HG03108 (cell line): Measurements from ENCODE around the gene OR10K2.
"Not testable (repeated sequence)": the region's sequence is repeated elsewhere in the genome, so short reads cannot be mapped to it uniquely, and the experiment has no call there.

Experiments used
- ATAC-seq: cut with Tn5 transposase; IDR thresholded peaks from one replicate; pipeline ENCODE4 v1.9.1; 2021; ENCODE audit warnings: moderate library complexity; ENCODE audit not compliant: unreplicated experiment

OR10K2 gene, protein sequence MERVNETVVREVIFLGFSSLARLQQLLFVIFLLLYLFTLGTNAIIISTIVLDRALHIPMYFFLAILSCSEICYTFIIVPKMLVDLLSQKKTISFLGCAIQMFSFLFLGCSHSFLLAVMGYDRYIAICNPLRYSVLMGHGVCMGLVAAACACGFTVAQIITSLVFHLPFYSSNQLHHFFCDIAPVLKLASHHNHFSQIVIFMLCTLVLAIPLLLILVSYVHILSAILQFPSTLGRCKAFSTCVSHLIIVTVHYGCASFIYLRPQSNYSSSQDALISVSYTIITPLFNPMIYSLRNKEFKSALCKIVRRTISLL

GRCh38 chr1:158426137-158426536, at the start of gene OR10K2:
Gene OR10K2 (minus strand): TSS chr1:158426237. CDS start chr1:158420866, 5,371 bp downstream.
- no peak for ATAC-seq

DNA sequence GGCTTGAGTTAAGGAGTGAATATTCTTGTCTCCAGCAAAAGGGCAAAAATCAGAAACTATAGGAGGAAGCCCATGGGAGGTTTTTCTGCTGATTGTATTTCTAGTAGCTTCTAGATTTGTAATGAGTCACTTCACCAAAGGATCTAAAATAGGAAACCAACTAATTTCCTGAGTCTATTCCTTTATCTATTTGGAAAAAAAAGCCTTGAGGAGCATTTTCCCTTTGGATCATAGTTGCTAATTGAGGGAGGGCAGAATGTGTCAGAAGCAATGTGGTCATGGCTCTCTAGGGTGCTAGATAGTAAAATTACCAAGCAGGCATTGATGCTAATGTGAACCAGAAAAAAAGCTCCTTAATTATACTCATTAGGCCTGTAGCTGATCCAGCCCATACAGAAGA, 45.9 kb upstream of the OR10K2 start, which contains the start of gene OR10R2:
TSS of gene OR10R2 (plus strand) at position 301 of the 400 bp plus-strand sequence. CDS start 106 bp downstream, outside the sequence.
- no peak for ATAC-seq

- no peak for ATAC-seq
These were observed 35.5 kb upstream of the OR10K2 start, which contains the start of gene OR10K1 for GRCh38 chr1:158461534-158461933. Gene OR10K1 (plus strand): TSS chr1:158461834. CDS start chr1:158465562, 3,728 bp downstream.

DNA sequence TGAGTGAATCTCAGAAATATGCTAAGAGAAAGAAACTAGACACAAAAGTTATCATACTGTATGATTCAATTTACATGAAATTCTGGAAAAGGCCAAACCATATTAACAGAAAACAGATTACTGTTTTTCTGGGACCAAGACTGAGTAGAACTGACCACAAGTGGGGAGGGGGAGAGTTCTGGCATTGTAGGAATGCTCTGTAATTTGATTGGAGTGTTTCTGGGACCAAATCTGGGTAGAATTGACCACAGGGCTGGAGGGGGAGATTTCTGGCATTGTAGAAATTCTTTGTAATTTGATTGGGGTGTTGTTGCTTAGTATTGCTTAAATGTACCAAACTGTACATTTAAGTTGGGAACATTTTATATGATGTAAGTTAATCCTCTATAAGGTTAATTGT, 32.2 kb upstream of the OR10K2 start:
- ATAC-seq, result no peak

GRCh38 chr1:158457246-158457645, 31.2 kb upstream of the OR10K2 start:
- ATAC-seq, result no peak

- ATAC-seq, result no peak
These were observed 28.5 kb upstream of the OR10K2 start for GRCh38 chr1:158454537-158454936.

DNA sequence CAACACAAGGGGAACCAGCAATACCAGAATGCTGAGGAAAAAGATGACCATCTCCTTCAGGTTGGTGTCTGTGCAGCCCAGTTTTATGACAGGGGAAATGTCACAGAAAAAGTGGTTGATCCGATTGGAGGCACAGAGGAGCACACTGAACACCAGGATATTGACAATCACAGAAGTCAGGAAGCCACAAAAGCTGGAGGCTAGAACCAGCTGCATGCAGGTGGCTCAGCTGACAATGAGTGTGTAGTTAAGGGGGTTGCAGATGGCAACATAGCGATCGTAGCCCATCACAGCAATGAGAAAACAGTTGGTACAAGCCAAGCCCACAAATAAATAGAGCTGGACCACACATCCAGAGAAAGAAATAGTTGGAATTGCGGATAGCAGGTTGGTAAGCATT, 19.3 kb upstream of the OR10K2 start:
- no peak for ATAC-seq

DNA sequence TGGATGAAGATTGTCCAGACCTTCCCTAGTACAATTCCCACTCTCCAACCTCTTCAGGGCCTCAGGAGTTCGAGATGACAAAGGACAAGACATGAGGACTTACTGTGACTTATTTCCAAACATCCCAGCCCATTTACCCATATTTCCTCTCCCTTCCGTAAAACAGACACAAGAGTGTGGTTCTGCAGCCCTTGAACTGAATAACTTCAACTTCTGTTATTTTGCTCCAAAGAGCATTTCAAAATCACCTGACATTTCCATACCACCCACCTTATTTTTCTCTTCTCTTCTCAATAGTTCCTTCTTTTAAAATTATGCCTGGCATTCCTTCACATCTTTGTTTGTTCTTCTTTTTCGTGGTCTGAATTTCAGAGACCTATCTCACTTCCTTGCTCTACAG, 8.7 kb upstream of the OR10K2 start:
- no peak for ATAC-seq

DNA sequence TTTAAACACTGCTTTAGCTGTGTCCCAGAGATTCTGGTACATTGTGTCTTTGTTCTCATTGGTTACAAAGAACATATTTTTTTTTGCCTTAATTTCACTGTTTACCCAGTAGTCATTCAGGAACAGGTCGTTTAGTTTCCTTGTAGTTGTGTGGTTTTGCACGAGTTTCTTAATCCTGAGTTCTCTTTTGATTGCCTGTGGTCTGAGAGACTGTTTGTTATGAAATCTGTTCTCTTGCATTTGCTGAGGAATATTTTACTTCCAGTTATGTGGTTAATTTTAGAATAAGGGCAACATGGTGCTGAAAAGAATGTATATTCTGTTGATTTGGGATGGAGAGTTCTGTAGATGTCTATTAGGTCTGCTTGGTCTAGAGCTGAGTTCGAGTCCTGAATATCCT, 4.1 kb upstream of the OR10K2 start:
- not testable (repeated sequence) for ATAC-seq

DNA sequence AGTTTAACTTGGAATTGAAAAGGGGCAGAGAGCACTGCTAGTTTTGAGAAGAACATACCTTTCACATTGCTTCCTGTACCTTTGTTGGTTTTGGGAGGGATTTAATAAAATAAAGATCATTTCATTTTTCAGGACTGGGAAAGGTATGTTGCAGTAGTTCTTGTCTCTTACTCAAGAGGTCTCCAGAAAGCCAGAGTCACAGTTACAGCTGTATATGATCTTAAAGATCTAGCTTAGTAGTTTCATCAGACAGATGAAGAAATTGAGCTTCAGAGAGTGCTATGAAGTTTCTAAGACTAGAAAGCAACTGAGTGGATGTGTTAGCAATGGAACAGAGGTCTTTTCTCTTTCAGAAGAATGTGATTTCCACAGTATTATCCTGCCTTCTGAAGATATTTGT, 1.0 kb downstream of the OR10K2 start:
- no peak for ATAC-seq

DNA sequence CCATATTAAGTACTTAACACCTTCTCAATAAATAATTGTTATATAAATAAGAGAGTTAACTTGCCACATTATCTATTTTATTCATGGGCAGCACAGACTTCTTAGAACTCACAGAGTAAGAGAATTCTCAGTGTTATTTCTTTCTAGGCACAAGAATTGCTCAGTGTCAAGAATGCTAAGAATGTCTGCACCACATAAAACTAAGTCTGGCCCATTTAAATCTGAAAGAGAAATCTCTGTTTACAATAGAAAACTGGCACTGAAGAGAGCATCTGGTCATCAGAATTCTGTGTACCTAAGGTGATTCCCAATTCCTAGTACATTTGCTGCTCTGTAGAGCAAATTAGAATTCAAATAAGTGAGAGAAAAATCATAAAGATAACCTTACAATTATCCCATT, 3.8 kb downstream of the OR10K2 start:
- no peak for ATAC-seq

- ATAC-seq, result no peak
These were observed 8.5 kb downstream of the OR10K2 start for GRCh38 chr1:158417586-158417985.

DNA sequence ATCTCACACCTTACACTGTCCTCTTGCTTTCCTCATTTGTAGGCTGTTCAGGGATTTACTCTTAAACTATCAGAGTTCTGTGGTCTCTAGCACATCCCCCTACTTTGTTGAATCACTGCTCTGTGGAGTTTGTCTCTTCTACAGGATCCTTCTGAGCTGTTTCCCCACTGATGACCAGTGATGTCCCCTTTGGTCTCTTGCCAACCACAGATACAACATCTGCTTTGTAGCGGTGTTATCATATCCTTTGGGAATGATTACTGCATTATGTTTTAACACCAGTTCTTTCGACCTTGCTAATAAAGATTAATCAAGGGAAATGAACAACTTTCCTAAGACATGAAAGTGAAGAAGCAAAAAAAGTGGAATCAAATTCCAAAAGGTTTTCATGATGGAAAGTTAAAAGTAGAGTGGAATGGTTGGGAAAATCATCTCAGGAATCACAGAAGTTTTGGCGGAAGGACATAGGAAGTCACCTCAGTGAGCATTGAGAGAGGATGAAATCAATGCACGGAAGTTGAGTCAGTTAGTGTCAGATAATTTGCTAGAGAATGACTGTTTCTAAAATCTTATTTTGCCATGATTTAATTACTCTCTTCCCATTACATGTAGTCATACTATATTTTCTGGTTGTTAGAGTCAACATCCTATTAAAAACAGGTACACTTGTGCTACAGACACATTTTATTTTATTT, 11.2 kb downstream of the OR10K2 start:
- no peak for ATAC-seq

- no peak for ATAC-seq
These were observed 18.9 kb downstream of the OR10K2 start for GRCh38 chr1:158407092-158407491.

GRCh38 chr1:158400871-158401270, 25.2 kb downstream of the OR10K2 start:
- ATAC-seq, result no peak

GRCh38 chr1:158398818-158399514, 27.1 kb downstream of the OR10K2 start, which contains the start of gene OR10T2:
Gene OR10T2 (minus strand): TSS chr1:158399466. CDS start chr1:158399466, 0 bp downstream.
- no peak for ATAC-seq

GRCh38 chr1:158396646-158397045, 29.4 kb downstream of the OR10K2 start:
- no peak for ATAC-seq

GRCh38 chr1:158393476-158393875, 32.6 kb downstream of the OR10K2 start:
- ATAC-seq, result no peak

DNA sequence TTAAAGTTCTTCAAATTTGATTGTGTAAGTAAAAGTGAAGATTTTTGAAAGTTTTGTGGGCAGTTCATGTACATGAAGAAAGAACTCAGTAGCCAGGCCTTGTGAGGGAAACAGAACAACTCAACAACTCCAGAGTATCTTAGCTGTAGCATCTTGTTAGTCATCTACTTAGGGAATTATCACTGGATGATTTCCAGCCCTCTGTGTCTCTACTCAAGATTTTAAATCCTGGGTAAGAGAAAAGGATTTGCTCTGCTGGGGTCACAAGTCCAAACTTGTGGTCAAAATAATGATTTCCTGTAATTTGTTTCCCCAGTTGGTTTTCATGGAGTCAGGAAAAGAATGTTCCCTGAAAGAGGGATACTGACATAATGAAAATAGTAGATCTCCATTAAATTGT, 34.9 kb downstream of the OR10K2 start:
- no peak for ATAC-seq

DNA sequence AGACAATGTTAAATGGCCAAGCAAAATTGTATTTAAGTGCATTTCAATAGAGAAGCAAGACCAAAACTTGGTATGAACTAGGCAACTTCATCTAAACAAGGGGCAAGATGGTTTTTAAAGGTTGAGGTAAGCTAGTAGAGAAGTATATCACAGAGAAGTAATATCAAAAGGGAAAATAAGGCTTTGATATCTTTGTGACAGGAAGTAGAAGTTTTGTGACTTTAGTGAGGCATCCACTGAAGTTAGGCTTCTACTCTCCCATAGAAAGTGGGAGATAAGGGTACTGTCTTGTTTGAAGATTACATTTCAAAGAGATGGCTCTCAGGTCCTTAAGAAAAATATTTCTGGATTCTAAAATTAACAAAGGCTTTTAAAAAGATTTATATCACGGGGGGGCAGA, 35.7 kb downstream of the OR10K2 start:
- ATAC-seq, result no peak

GRCh38 chr1:158374860-158375259, 51.2 kb downstream of the OR10K2 start:
- ATAC-seq, result no peak

GRCh38 chr1:158374101-158374500, 51.9 kb downstream of the OR10K2 start:
- ATAC-seq, result not testable (repeated sequence)
